Measurements from ENCODE around the gene CAB39L.

Gene CAB39L

GRCh38 chr13:49292742-49293486 is 150.9 kb downstream of the CAB39L start:
- TF ChIP-seq POLR2A (IDR thresholded peaks at IDR 0.05; ENCODE audit: low read depth, low read length) (no peak), TAF1 (IDR thresholded peaks at IDR 0.05; ENCODE audit: low read depth, low read length) (no peak), POU2F2 (IDR thresholded peaks at IDR 0.05; ENCODE audit: low read depth, low read length) (no peak), PAX5 (IDR thresholded peaks at IDR 0.05; ENCODE audit: insufficient read depth, low read length, severe bottlenecking) (no peak), SPI1 (IDR thresholded peaks at IDR 0.05; ENCODE audit: low read depth, low read length) (no peak), POLR2AphosphoS5 (IDR thresholded peaks at IDR 0.05; ENCODE audit: low read depth, low read length) (no peak)
- DNase-seq (ENCODE audit: insufficient read length, low spot score), result no peak
- FAIRE-seq, result no peak

GRCh38 chr13:49288458-49288857 is 155.4 kb downstream of the CAB39L start:
- TF ChIP-seq SPI1 (IDR thresholded peaks at IDR 0.05; ENCODE audit: low read depth, low read length) (no peak), POLR2AphosphoS5 (IDR thresholded peaks at IDR 0.05; ENCODE audit: low read depth, low read length) (no peak)
- DNase-seq (ENCODE audit: insufficient read length, low spot score) (no peak), FAIRE-seq (no peak)

DNA sequence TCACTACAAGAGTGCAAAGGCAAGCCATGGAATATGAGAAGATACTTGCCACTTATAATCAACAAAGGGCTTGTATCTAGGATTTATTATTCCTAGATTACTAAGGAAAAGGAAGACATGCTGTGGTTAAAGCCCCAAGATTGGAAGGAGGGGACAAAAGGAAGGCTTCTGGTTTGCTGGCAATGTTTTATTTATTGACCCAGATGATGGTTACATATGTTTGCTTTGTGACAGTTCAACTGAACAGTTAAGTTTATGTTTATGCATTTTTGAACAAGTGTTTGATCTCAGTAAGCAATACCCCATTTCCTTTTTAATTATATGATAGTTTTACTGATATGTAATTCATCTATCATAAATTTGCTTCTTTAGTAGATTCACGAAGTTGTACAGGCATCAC is 155.9 kb downstream of the CAB39L start:
- no peak for TF ChIP-seq TAF1 (IDR thresholded peaks at IDR 0.05; ENCODE audit: low read depth, low read length)
- FAIRE-seq (no peak), DNase-seq (ENCODE audit: insufficient read length, low spot score) (no peak)

- no peak for TF ChIP-seq POU2F2 (IDR thresholded peaks at IDR 0.05; ENCODE audit: low read depth, low read length)
- no peak for TF ChIP-seq SPI1 (IDR thresholded peaks at IDR 0.05; ENCODE audit: low read depth, low read length)
- DNase-seq (ENCODE audit: insufficient read length, low spot score), result no peak
- FAIRE-seq, result no peak
Measured at GRCh38 chr13:49279885-49280284, 164.0 kb downstream of the CAB39L start.

DNA sequence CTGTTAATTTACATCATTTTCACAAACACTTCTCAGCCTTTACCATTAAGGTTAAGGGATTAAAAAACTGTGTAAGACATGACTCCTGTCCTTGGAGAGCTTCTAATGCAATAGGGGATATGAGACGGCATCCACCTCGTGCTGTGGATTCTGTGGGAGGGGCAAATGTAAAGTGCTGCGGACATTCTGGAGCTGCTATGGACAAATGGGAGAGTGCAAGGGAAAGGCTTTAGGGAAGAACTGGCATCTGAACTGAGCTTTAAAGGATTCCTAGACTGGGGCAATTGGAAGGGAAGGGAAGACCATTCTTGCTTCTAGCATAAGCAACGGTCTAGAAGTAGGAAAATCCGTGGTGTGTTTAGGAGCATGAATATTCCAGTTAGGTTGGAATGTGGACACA is 164.8 kb downstream of the CAB39L start:
- FAIRE-seq (no peak), DNase-seq (ENCODE audit: insufficient read length, low spot score) (no peak)
- no peak for TF ChIP-seq POLR2AphosphoS5 (IDR thresholded peaks at IDR 0.05; ENCODE audit: low read depth, low read length)
- no peak for TF ChIP-seq SPI1 (IDR thresholded peaks at IDR 0.05; ENCODE audit: low read depth, low read length)
- TF ChIP-seq POLR2A (IDR thresholded peaks at IDR 0.05; ENCODE audit: low read depth, low read length), result no peak
- TF ChIP-seq PAX5 (IDR thresholded peaks at IDR 0.05; ENCODE audit: insufficient read depth, low read length, severe bottlenecking), result no peak
- TF ChIP-seq POU2F2 (IDR thresholded peaks at IDR 0.05; ENCODE audit: low read depth, low read length), result no peak
- TF ChIP-seq TAF1 (IDR thresholded peaks at IDR 0.05; ENCODE audit: low read depth, low read length), result no peak

DNA sequence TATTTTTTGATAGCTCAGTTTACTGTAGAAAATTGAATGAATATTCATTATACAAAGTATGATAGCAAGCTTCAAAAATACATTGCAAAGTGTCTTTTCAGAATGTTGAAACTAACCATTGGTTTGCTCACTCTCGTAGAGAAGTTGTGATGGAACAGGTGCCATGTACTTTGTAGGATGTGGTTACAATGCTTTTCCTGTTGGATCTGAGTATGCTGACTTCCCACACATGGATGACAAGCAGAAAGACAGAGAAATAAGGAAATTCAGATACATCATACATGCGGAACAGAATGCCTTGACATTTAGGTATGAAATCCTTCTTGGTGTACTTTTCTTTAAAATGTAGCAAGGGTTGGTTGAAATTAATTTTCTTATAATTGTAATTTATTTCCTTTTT is 165.7 kb downstream of the CAB39L start:
- DNase-seq (ENCODE audit: insufficient read length, low spot score), result no peak
- FAIRE-seq, result peak; percentile 40
- TF ChIP-seq TAF1 (IDR thresholded peaks at IDR 0.05; ENCODE audit: low read depth, low read length) (no peak), POU2F2 (IDR thresholded peaks at IDR 0.05; ENCODE audit: low read depth, low read length) (no peak), POLR2A (IDR thresholded peaks at IDR 0.05; ENCODE audit: low read depth, low read length) (no peak), SPI1 (IDR thresholded peaks at IDR 0.05; ENCODE audit: low read depth, low read length) (no peak), PAX5 (IDR thresholded peaks at IDR 0.05; ENCODE audit: insufficient read depth, low read length, severe bottlenecking) (no peak), POLR2AphosphoS5 (IDR thresholded peaks at IDR 0.05; ENCODE audit: low read depth, low read length) (no peak)

- DNase-seq (ENCODE audit: insufficient read length, low spot score) (no peak), FAIRE-seq (no peak)
- TF ChIP-seq PAX5 (IDR thresholded peaks at IDR 0.05; ENCODE audit: insufficient read depth, low read length, severe bottlenecking) (no peak), POLR2AphosphoS5 (IDR thresholded peaks at IDR 0.05; ENCODE audit: low read depth, low read length) (no peak), POU2F2 (IDR thresholded peaks at IDR 0.05; ENCODE audit: low read depth, low read length) (no peak), SPI1 (IDR thresholded peaks at IDR 0.05; ENCODE audit: low read depth, low read length) (no peak), POLR2A (IDR thresholded peaks at IDR 0.05; ENCODE audit: low read depth, low read length) (no peak), TAF1 (IDR thresholded peaks at IDR 0.05; ENCODE audit: low read depth, low read length) (no peak)
Measured at GRCh38 chr13:49272296-49272695, 171.6 kb downstream of the CAB39L start.

DNA sequence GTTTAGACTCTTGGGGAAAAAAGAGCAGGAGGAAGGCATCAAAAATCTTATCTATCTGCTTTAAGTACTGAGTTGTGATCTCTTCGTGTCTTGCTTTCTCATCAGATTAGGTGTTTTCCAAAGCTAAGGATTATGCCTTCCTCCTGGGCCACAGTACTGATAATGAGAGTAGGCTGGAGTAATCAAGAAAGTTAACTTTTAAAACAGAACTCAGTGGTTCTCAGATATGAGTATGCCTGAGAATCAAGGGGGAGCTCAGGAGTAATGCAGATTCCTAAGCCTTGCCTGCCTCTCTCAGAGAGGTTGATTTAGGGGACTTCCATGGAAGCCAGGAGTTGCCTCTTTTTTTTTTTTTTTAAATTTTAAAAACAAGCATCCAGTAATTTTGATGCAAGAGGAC is 172.6 kb downstream of the CAB39L start:
- no peak for DNase-seq (ENCODE audit: insufficient read length, low spot score)
- no peak for FAIRE-seq
- TF ChIP-seq POU2F2 (IDR thresholded peaks at IDR 0.05; ENCODE audit: low read depth, low read length) (no peak), TAF1 (IDR thresholded peaks at IDR 0.05; ENCODE audit: low read depth, low read length) (no peak), POLR2AphosphoS5 (IDR thresholded peaks at IDR 0.05; ENCODE audit: low read depth, low read length) (no peak), SPI1 (IDR thresholded peaks at IDR 0.05; ENCODE audit: low read depth, low read length) (no peak), POLR2A (IDR thresholded peaks at IDR 0.05; ENCODE audit: low read depth, low read length) (no peak), PAX5 (IDR thresholded peaks at IDR 0.05; ENCODE audit: insufficient read depth, low read length, severe bottlenecking) (no peak)

GRCh38 chr13:49265822-49266221 is 178.0 kb downstream of the CAB39L start:
- FAIRE-seq (no peak), DNase-seq (ENCODE audit: insufficient read length, low spot score) (no peak)
- no peak for TF ChIP-seq POU2F2 (IDR thresholded peaks at IDR 0.05; ENCODE audit: low read depth, low read length)
- TF ChIP-seq TAF1 (IDR thresholded peaks at IDR 0.05; ENCODE audit: low read depth, low read length), result no peak
- no peak for TF ChIP-seq PAX5 (IDR thresholded peaks at IDR 0.05; ENCODE audit: insufficient read depth, low read length, severe bottlenecking)
- no peak for TF ChIP-seq SPI1 (IDR thresholded peaks at IDR 0.05; ENCODE audit: low read depth, low read length)
- no peak for TF ChIP-seq POLR2AphosphoS5 (IDR thresholded peaks at IDR 0.05; ENCODE audit: low read depth, low read length)
- TF ChIP-seq POLR2A (IDR thresholded peaks at IDR 0.05; ENCODE audit: low read depth, low read length), result no peak

DNA sequence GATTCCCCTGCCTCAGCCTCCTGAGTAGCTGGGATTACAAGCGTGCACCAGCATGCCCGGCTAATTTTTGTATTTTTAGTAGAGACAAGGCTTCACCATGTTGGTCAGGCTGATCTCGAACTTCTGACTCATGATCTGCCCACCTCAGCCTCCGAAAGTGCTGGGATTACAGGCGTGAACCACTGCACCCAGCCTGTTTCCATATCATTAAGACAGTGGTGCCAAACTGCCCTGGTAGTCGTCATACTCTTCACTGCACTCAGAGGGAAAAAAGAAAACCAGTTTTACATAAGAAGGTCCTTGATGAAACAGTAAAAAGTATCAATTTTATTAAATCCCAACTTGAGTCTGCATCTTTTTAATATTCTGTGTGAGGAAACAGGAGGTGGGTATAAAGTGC is 181.2 kb downstream of the CAB39L start:
- FAIRE-seq, result no peak

More for the DNA sequence above, 181.2 kb downstream of the CAB39L start:
- DNase-seq (ENCODE audit: insufficient read length, low spot score), result no peak
- no peak for TF ChIP-seq POLR2AphosphoS5 (IDR thresholded peaks at IDR 0.05; ENCODE audit: low read depth, low read length)
- TF ChIP-seq TAF1 (IDR thresholded peaks at IDR 0.05; ENCODE audit: low read depth, low read length), result no peak
- TF ChIP-seq POLR2A (IDR thresholded peaks at IDR 0.05; ENCODE audit: low read depth, low read length), result no peak
- no peak for TF ChIP-seq PAX5 (IDR thresholded peaks at IDR 0.05; ENCODE audit: insufficient read depth, low read length, severe bottlenecking)
- TF ChIP-seq SPI1 (IDR thresholded peaks at IDR 0.05; ENCODE audit: low read depth, low read length), result no peak
- TF ChIP-seq POU2F2 (IDR thresholded peaks at IDR 0.05; ENCODE audit: low read depth, low read length), result no peak
